ENCODE measurements around the gene SCNN1G. TPM values are rescaled to one million over a fixed set of nuclear protein-coding genes. Genes with fewer than 3 reads are reported as not detected.

Gene SCNN1G
- total and polyA plus RNA-seq, 9 of the 15 experiments (the other 6 are each of a cell fraction or from before 2014, with no cell fraction given), result not detected

GRCh38 chr16:23245268-23245667, 62.7 kb downstream of the SCNN1G start:
- H3K9ac ChIP-seq (ENCODE audit: insufficient read depth in 1 of 2, low read depth in 2 of 2, low read length in 2 of 2), result no peak overlapping the region
- H3K9me3 ChIP-seq (replicated peaks; ENCODE audit: control insufficient read depth, insufficient read depth, low read depth, low read length), result no peaks in the 10 kb centered on the region
- ChIA-PET POLR2A (interaction anchor here (1.2 kb wide), 1 partner anchor 9 kb away, joined by 3 read pairs; no protein-coding TSS in a partner anchor), CTCF (ENCODE audit: low intra/inter-chr PET ratio) (no interaction called here)
- H2AFZ ChIP-seq (ENCODE audit: low read depth, low read length), result no peak overlapping the region
- WGBS (ENCODE audit: insufficient coverage, low coverage, missing lambda C conversion rate), result 0% methylated on average over 6 of the region's 6 CpGs
- H3K36me3 ChIP-seq (ENCODE audit: control insufficient read depth, insufficient read depth, low read length), result no peaks in the 10 kb centered on the region
- no peaks in the 10 kb centered on the region for H3K4me1 ChIP-seq (replicated peaks in 1 of 2; ENCODE audit: control insufficient read depth in 2 of 2, insufficient read depth in 2 of 2, low read length in 2 of 2)
- no peaks in the 10 kb centered on the region for H3K79me2 ChIP-seq (ENCODE audit: control insufficient read depth, insufficient read depth, low read length)
- TF ChIP-seq NR0B1 (IDR thresholded peaks at IDR 0.05; ENCODE audit: partially characterized antibody), result no peak
- TF ChIP-seq ILF3 (IDR thresholded peaks at IDR 0.05; ENCODE audit: borderline replicate concordance), result no peak
- TF ChIP-seq FOXA3 (CRISPR knock-in tag; conservative IDR thresholded peaks at IDR 0.05 in 1 of 2, IDR thresholded peaks at IDR 0.05 in 1 of 2), result no peak
- TF ChIP-seq RUNX1 (IDR thresholded peaks at IDR 0.05; ENCODE audit: low read depth), result no peak
- no peak for TF ChIP-seq ERF (CRISPR knock-in tag; IDR thresholded peaks at IDR 0.05)
- no peak for TF ChIP-seq JUNB (CRISPR knock-in tag; conservative IDR thresholded peaks at IDR 0.05)
- TF ChIP-seq SOX6 (IDR thresholded peaks at IDR 0.05), result no peak
- TF ChIP-seq SAFB2 (IDR thresholded peaks at IDR 0.05; ENCODE audit: borderline replicate concordance, low read depth, low read length, severe bottlenecking), result no peak
- no peak for TF ChIP-seq PCBP1 (IDR thresholded peaks at IDR 0.05; ENCODE audit: low read depth, low read length, poor library complexity, severe bottlenecking)
- TF ChIP-seq CBX8 (IDR thresholded peaks at IDR 0.05; ENCODE audit: borderline replicate concordance, extremely low read depth, low read depth, low read length, poor library complexity, severe bottlenecking), result no peak
- no peak for TF ChIP-seq FOXJ2 (tag; IDR thresholded peaks at IDR 0.05)
- no peak for TF ChIP-seq ZNF324 (CRISPR knock-in tag; IDR thresholded peaks at IDR 0.05)
- TF ChIP-seq CBX2 (IDR thresholded peaks at IDR 0.05; ENCODE audit: insufficient read depth, low read length, poor library complexity, severe bottlenecking), result no peak
- no peak for DNase-seq (ENCODE audit: extremely low read depth in 1 of 4, low spot score in 3 of 4)
- ATAC-seq, result no peak
- no peaks in the 10 kb centered on the region for H3K9me1 ChIP-seq (ENCODE audit: control insufficient read depth, insufficient read depth, low read length)
- intact Hi-C loops (cut with micrococcal nuclease) (no loop called here), in situ Hi-C loops (cut with MboI) (no loop called here)
- H3K4me3 ChIP-seq, result no peak overlapping the region
- no peak overlapping the region for H3K4me2 ChIP-seq (ENCODE audit: insufficient read depth, low read length)
- peaks cover 2 to 10% of the 10 kb centered on the region in 2 experiments; a peak in 2 of 5 replicates for H3K27me3 ChIP-seq (ENCODE audit: control insufficient read depth in 2 of 2, insufficient read depth in 2 of 2, low read length in 2 of 2)
- no peak overlapping the region for H3K27ac ChIP-seq (ENCODE audit: extremely low read depth, low read depth, low read length)
- H4K20me1 ChIP-seq (replicated peaks; ENCODE audit: control insufficient read depth, insufficient read depth, low read length), result no peaks in the 10 kb centered on the region
- FAIRE-seq, result no peak
- no TSS peak for BruUV-seq (replicated peaks)
